H1 (cell line): ENCODE results near the gene LRRC14B.

ENCODE experiments used
- ATF3 ChIP-seq: IDR thresholded peaks from 2 replicates; pipeline ENCODE4 v1.6.1; 2011; ENCODE audit warnings: low read depth, mild to moderate bottlenecking, low read length; ENCODE audit not compliant: insufficient read depth
- CBX8 ChIP-seq: fragments of 300-800, 300-1000 bp; sonication (generic); IDR thresholded peaks from 2 replicates; pipeline ENCODE4 v1.7.1; 2016; ENCODE audit warnings: low read depth, low read length, borderline replicate concordance
- EP300 ChIP-seq, 2 experiments: IDR thresholded peaks; 1 replicate in 1 of 2; 2 replicates in 1 of 2; pipeline ENCODE4 v1.6.1; 2011 to 2012; ENCODE audit warnings: low read depth in 2 of 2, low read length in 2 of 2, mild to moderate bottlenecking in 2 of 2, borderline replicate concordance in 1 of 2, inconsistent platforms in 1 of 2, moderate library complexity in 1 of 2
- RFX5 ChIP-seq: IDR thresholded peaks from 2 replicates; pipeline ENCODE4 v1.6.1; 2011; ENCODE audit warnings: low read depth, low read length, improper control_type of control experiment, borderline replicate concordance
- SIN3A ChIP-seq, 2 experiments: IDR thresholded peaks in 1 of 2; conservative IDR thresholded peaks in 1 of 2; 2 replicates each; pipeline ENCODE4 v1.6.1; 2011 to 2012; ENCODE audit warnings: low read length in 2 of 2, improper control_type of control experiment in 1 of 2, low read depth in 1 of 2, mild to moderate bottlenecking in 1 of 2
- TF ChIP-seq, protein P1 (sequence below), 3 experiments: IDR thresholded peaks; 1 replicate in 2 of 3; 2 replicates in 1 of 3; pipeline versions ENCODE4 v1.5.1 to v1.6.1; 2011; ENCODE audit warnings: low read length in 3 of 3, mild to moderate bottlenecking in 3 of 3, inconsistent platforms in 2 of 3, low read depth in 1 of 3, moderate library complexity in 1 of 3; ENCODE audit not compliant: insufficient read depth in 1 of 3; ENCODE audit errors: control extremely low read depth in 1 of 3

GRCh38 chr5:191949-192690 is 825 bp downstream of the LRRC14B start:
- no peak for TF ChIP-seq EP300 (IDR thresholded peaks at IDR 0.05; ENCODE audit: borderline replicate concordance in 1 of 2, low read depth in 2 of 2, low read length in 2 of 2)
- TF ChIP-seq, protein P1, sequence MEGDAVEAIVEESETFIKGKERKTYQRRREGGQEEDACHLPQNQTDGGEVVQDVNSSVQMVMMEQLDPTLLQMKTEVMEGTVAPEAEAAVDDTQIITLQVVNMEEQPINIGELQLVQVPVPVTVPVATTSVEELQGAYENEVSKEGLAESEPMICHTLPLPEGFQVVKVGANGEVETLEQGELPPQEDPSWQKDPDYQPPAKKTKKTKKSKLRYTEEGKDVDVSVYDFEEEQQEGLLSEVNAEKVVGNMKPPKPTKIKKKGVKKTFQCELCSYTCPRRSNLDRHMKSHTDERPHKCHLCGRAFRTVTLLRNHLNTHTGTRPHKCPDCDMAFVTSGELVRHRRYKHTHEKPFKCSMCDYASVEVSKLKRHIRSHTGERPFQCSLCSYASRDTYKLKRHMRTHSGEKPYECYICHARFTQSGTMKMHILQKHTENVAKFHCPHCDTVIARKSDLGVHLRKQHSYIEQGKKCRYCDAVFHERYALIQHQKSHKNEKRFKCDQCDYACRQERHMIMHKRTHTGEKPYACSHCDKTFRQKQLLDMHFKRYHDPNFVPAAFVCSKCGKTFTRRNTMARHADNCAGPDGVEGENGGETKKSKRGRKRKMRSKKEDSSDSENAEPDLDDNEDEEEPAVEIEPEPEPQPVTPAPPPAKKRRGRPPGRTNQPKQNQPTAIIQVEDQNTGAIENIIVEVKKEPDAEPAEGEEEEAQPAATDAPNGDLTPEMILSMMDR (IDR thresholded peaks at IDR 0.05; ENCODE audit: control extremely low read depth in 1 of 3, insufficient read depth in 1 of 3, low read depth in 1 of 3, low read length in 3 of 3), result no peak
- no peak for TF ChIP-seq CBX8
- no peak for TF ChIP-seq RFX5
- TF ChIP-seq ATF3, result no peak
- TF ChIP-seq SIN3A (conservative IDR thresholded peaks at IDR 0.05 in 1 of 2, IDR thresholded peaks at IDR 0.05 in 1 of 2; ENCODE audit: low read depth in 1 of 2, low read length in 2 of 2), result no peak
